ENCODE results near the gene ARHGAP44. TPM values are rescaled to one million over a fixed set of nuclear protein-coding genes. Genes with fewer than 3 reads are reported as not detected.
A peak's percentile ranks its signal among the peaks of the same experiment; 100 is the strongest.

Gene ARHGAP44
- total RNA-seq, 1 donor = 2.3 TPM

- no peak for TF ChIP-seq CTCF (IDR thresholded peaks at IDR 0.05; ENCODE audit: insufficient read depth, low read length)
- DNase-seq (ENCODE audit: low read depth) = peak; percentile 43
Measured at GRCh38 chr17:13036751-13037150, 247.5 kb downstream of the ARHGAP44 start.

GRCh38 chr17:13038931-13039665 is 249.8 kb downstream of the ARHGAP44 start:
- no peak overlapping the region for H3K4me3 ChIP-seq (ENCODE audit: low read depth, low read length)
- TF ChIP-seq CTCF (IDR thresholded peaks at IDR 0.05; ENCODE audit: insufficient read depth, low read length) = no peak
- no peak for DNase-seq (ENCODE audit: low read depth)

More at GRCh38 chr17:13036751-13037150, 247.5 kb downstream of the ARHGAP44 start:
- H3K4me3 ChIP-seq (ENCODE audit: low read depth, low read length) = no peak overlapping the region

Small RNAs within 50 kb of the gene (small RNA-seq; reads per million reads assigned to genes)
- not detected for gene MIR1269B

Other genes starting within 250 kb of the ARHGAP44 start
- 0.16 and 0.18 TPM in 2 replicates for gene MYOCD, start 123.6 kb upstream of the ARHGAP44 start, total RNA-seq (ENCODE audit: low replicate concordance)
- gene ELAC2, start 228.5 kb downstream of the ARHGAP44 start, total RNA-seq (ENCODE audit: low replicate concordance) = 13.2 and 60.6 TPM in 2 replicates